Transverse colon (tissue), 4 donors: ENCODE data around the gene PIWIL4. TPM values are rescaled to one million over a fixed set of nuclear protein-coding genes. Genes with fewer than 3 reads are reported as not detected.
"Not testable (repeated sequence)": the region's sequence is repeated elsewhere in the genome, so short reads cannot be mapped to it uniquely, and the experiment has no call there.

Experiments
- DNase-seq: peaks from one replicate; pipeline ENCODE4 v3.0.0-alpha.2; 2019
- H3K27ac ChIP-seq, 4 donors: fragments of 200-600 bp; sonication (generic); 2 replicates each; pipeline ENCODE4 v1.5.1; 2016 to 2018; ENCODE audit warnings: inconsistent platforms in 4 of 4
- H3K27me3 ChIP-seq: fragments of 200-600 bp; sonication (generic); 2 replicates; pipeline ENCODE4 v1.5.1; 2017; ENCODE audit warnings: inconsistent platforms
- H3K36me3 ChIP-seq, 4 donors: fragments of 200-600 bp; sonication (generic); 2 replicates each; pipeline ENCODE4 v1.5.1; 2017 to 2019; ENCODE audit warnings: inconsistent platforms in 4 of 4
- H3K4me1 ChIP-seq, 4 donors: fragments of 200-600 bp; sonication (generic); 2 replicates each; pipeline ENCODE4 v1.5.1; 2017 to 2020; ENCODE audit warnings: inconsistent platforms in 4 of 4
- H3K4me3 ChIP-seq, 4 donors: fragments of 200-600 bp; sonication (generic); 1 replicate in 1 of 4; 2 replicates in 3 of 4; pipeline versions ENCODE4 v1.5.1 to v1.6.1; 2017 to 2019; ENCODE audit warnings: inconsistent platforms in 4 of 4
- H3K9me3 ChIP-seq, 2 donors: fragments of 200-600 bp; sonication (generic); 2 replicates each; pipeline ENCODE4 v1.5.1; 2017 to 2019; ENCODE audit warnings: inconsistent platforms in 2 of 2
- EP300 ChIP-seq: sonication (generic); formaldehyde crosslinking; IDR thresholded peaks from one replicate; pipeline ENCODE4 v1.6.1; 2017; ENCODE audit warnings: antibody characterized with exemption, low read depth
- POLR2A ChIP-seq: fragments of 450-650 bp; IDR thresholded peaks from one replicate; pipeline ENCODE4 v1.6.1; 2016; ENCODE audit warnings: antibody characterized with exemption, mild to moderate bottlenecking, moderate library complexity
- POLR2AphosphoS5 ChIP-seq, 3 donors: sonication (generic); formaldehyde crosslinking; IDR thresholded peaks; one replicate each; pipeline ENCODE4 v1.6.1; 2016; ENCODE audit warnings: antibody characterized with exemption in 3 of 3
- WGBS, 2 donors: methylation state at CpG; one replicate each; pipeline ENCODE4 v1.1.5; 2018; ENCODE audit warnings: low coverage in 1 of 2; 5-methylcytosine and 5-hydroxymethylcytosine counted together
- in situ Hi-C, 4 donors: fragments of 200-750 bp; cut with MboI; loops; one replicate each; pipeline versions ENCODE4 v1.15.0 to v1.15.1; 2017; ENCODE audit warnings: low sequenced_read_pairs in 3 of 4, low pct_ligation_motif_present in 1 of 4, low pct_unique_long_range_greater_than_20kb in 1 of 4
- intact Hi-C: fragments of 100-400 bp; cut with DNase I; formaldehyde crosslinking; loops from one replicate; pipeline ENCODE4 v1.15.1; 2023; ENCODE audit warnings: low total_unique reads
- total RNA-seq, 4 donors: library from RNA; depleted of rRNA; stranded (reverse); fragments of >200 nt; gene quantifications; one replicate each; pipeline ENCODE4 v1.1.0, GENCODE V29; 2016
- TF ChIP-seq, protein P1 (sequence below), 5 experiments: fragments of 200-600 bp in 3 of 5; fragments of 450-650 bp in 2 of 5; sonication (generic) in 3 of 5; IDR thresholded peaks; 1 replicate in 2 of 5; 2 replicates in 3 of 5; pipeline ENCODE4 v1.5.1; 2016 to 2017; ENCODE audit warnings: antibody characterized with exemption in 5 of 5, inconsistent platforms in 3 of 5, mild to moderate bottlenecking in 2 of 5, moderate library complexity in 1 of 5

The PIWIL4 gene
- total RNA-seq, 4 donors from 2014 or later, result 6.7 to 17.9 (median 8.9) TPM

DNA sequence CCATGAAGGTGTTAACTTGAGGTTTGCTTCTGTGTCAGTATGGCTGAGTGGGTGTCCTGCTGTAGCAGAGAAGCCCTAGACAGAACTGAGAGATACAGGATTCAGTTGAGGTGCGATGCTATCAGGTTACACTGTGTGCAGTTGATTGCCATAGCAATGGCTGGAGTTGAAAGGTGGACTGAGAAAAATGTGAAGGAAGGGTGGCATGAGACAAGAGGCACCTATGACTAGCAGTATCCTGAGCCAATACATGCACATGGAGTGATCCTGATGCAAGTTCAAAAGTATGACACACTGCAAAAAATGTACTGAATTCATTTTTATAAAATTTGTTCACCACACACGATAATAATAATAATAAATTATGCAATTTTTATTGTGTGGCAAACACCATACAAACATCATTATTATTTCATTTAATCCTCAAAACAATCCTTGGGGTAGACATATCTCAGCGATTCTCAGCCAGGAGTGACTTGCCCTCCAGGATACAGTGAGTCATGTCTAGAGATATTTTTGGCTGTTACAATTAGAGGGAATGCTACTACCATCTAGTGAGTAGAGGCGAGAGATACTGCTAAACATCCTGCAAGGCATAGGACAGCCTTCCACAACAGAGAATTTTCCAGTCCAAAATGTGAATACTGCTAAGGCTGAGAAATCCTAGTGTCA, 3.9 kb upstream of the PIWIL4 start:
- no peak overlapping the region for H3K27ac ChIP-seq
- H3K4me1 ChIP-seq, result peaks cover 0 to 4% (median 0%) of the 10 kb centered on the region in 4 donors
- DNase-seq, result no peak
- 72 to 83% methylated on average over 4 of the region's 4 CpGs for WGBS, 2 donors
- H3K27me3 ChIP-seq, result no peaks in the 10 kb centered on the region
- in situ Hi-C loops (no loop called here), intact Hi-C loops (loop anchor here (5.0 kb wide), 1 partner anchor 46 kb away; no protein-coding TSS in a partner anchor)
- H3K4me3 ChIP-seq, result no peak overlapping the region
- H3K9me3 ChIP-seq, result no peaks in the 10 kb centered on the region
- no peak for TF ChIP-seq POLR2AphosphoS5 (IDR thresholded peaks at IDR 0.05)
- TF ChIP-seq EP300, result no peak
- no peaks in the 10 kb centered on the region for H3K36me3 ChIP-seq

DNA sequence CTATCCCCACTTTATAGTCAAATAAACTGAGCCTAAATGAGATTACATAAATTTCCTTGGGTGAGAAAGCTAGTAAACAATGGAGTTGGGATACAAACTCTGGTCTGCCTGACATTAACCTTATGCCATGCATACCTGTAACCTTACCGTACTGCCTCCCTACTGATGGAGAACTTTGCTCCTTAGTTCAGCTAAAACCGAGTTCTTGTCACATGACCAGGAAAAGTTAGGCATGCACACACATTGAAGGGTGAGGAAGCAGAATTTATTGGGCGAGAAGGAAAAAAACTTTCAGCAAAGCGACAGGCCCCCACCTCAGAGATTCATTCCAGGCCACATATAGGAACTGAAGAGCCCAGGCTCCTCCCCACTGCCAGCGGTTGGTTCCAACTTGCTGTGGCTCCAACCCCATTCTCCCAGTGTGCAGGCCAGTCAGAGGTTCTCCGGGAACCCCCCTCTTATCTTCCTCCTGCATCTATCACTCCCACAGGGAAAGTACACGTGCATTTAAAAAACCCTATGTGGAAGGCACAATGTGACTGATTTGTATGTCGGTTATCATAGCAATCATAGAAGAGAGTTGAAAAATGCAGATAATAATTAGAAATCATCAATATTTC, 3.2 kb upstream of the PIWIL4 start:
- no peak for TF ChIP-seq POLR2A
- no peak for TF ChIP-seq POLR2AphosphoS5 (IDR thresholded peaks at IDR 0.05)
- TF ChIP-seq, protein P1, sequence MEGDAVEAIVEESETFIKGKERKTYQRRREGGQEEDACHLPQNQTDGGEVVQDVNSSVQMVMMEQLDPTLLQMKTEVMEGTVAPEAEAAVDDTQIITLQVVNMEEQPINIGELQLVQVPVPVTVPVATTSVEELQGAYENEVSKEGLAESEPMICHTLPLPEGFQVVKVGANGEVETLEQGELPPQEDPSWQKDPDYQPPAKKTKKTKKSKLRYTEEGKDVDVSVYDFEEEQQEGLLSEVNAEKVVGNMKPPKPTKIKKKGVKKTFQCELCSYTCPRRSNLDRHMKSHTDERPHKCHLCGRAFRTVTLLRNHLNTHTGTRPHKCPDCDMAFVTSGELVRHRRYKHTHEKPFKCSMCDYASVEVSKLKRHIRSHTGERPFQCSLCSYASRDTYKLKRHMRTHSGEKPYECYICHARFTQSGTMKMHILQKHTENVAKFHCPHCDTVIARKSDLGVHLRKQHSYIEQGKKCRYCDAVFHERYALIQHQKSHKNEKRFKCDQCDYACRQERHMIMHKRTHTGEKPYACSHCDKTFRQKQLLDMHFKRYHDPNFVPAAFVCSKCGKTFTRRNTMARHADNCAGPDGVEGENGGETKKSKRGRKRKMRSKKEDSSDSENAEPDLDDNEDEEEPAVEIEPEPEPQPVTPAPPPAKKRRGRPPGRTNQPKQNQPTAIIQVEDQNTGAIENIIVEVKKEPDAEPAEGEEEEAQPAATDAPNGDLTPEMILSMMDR (IDR thresholded peaks at IDR 0.05), result no peak
- TF ChIP-seq EP300, result no peak
- 73 to 78% methylated on average over 5 to 8 of the region's 8 CpGs for WGBS, 2 donors
- H3K4me3 ChIP-seq, result no peak overlapping the region
- no peak for DNase-seq
- H3K36me3 ChIP-seq, result no peaks in the 10 kb centered on the region
- H3K27me3 ChIP-seq, result no peaks in the 10 kb centered on the region
- intact Hi-C loops, result loop anchor here (5.0 kb wide), 1 partner anchor 47 kb away; no protein-coding TSS in a partner anchor
- in situ Hi-C loops, result no loop called here
- H3K9me3 ChIP-seq, result no peaks in the 10 kb centered on the region
- peaks cover 0 to 4% (median 0%) of the 10 kb centered on the region in 4 donors for H3K4me1 ChIP-seq
- H3K27ac ChIP-seq, result no peak overlapping the region

DNA sequence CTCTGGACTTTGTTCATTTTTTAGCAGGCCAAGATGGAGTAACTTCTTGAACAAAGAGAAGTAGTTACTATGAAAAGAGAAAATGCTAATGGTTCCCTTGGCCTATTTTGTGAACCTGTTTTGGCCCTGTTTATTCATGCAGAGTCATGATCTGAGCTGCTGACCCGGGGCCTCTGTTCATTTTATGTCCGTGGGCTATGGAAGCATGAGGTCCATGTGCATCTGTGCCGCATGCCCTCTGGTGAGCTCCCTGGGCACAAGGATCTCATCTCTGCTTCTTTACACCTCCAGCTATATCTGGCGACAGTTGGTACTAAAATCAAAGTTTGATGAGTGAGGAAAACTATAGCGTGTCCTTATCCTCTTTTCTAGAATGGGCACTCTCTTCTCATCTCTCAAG, 1.0 kb downstream of the PIWIL4 start:
- H3K4me3 ChIP-seq, result no peak overlapping the region
- H3K9me3 ChIP-seq, result no peaks in the 10 kb centered on the region
- H3K27ac ChIP-seq, result no peak overlapping the region
- intact Hi-C loops (no loop called here), in situ Hi-C loops (no loop called here)
- no peaks in the 10 kb centered on the region for H3K36me3 ChIP-seq
- peaks cover 0 to 4% (median 0%) of the 10 kb centered on the region in 4 donors for H3K4me1 ChIP-seq
- no peaks in the 10 kb centered on the region for H3K27me3 ChIP-seq
- WGBS, 2 donors, result 94 to 100% methylated on average over 1 to 5 of the region's 5 CpGs
- TF ChIP-seq EP300 (no peak), POLR2A (no peak), POLR2AphosphoS5 (IDR thresholded peaks at IDR 0.05) (no peak)
- TF ChIP-seq, protein P1 (IDR thresholded peaks at IDR 0.05), result no peak
- no peak for DNase-seq

GRCh38 chr11:94568717-94569116, 1.5 kb downstream of the PIWIL4 start:
- TF ChIP-seq EP300 (no peak), POLR2A (no peak), POLR2AphosphoS5 (IDR thresholded peaks at IDR 0.05) (no peak)
- TF ChIP-seq, protein P1 (IDR thresholded peaks at IDR 0.05), result no peak
- no peak for DNase-seq
- no peaks in the 10 kb centered on the region for H3K9me3 ChIP-seq
- no peak overlapping the region for H3K27ac ChIP-seq
- in situ Hi-C loops (no loop called here), intact Hi-C loops (no loop called here)
- 82 to 94% methylated on average over 4 of the region's 4 CpGs for WGBS, 2 donors
- H3K36me3 ChIP-seq, result no peaks in the 10 kb centered on the region
- no peak overlapping the region for H3K4me3 ChIP-seq
- peaks cover 0 to under 1% (median 0%) of the 10 kb centered on the region in 4 donors for H3K4me1 ChIP-seq
- H3K27me3 ChIP-seq, result no peaks in the 10 kb centered on the region

GRCh38 chr11:94572975-94573374, 5.8 kb downstream of the PIWIL4 start:
- 62 to 83% methylated on average over 1 to 2 of the region's 2 CpGs for WGBS, 2 donors
- intact Hi-C loops, result not testable (repeated sequence)

More at GRCh38 chr11:94572975-94573374, 5.8 kb downstream of the PIWIL4 start:
- H3K36me3 ChIP-seq, DNase-seq, H3K9me3 ChIP-seq, H3K27ac ChIP-seq, H3K4me3 ChIP-seq, H3K27me3 ChIP-seq, H3K4me1 ChIP-seq, in situ Hi-C loops: not testable (repeated sequence)
